Keratinocyte (primary cell): ENCODE data around the gene ATRNL1. TPM values are rescaled to one million over a fixed set of nuclear protein-coding genes. Genes with fewer than 3 reads are reported as not detected.

ENCODE experiments used
- DNase-seq: peaks from one replicate; pipeline ENCODE4 v3.0.0-alpha.2; 2011; ENCODE audit warnings: low read depth, missing footprints, low spot score
- FAIRE-seq: peaks from 2 replicates; lab custom pipeline; 2011; peaks lifted over from hg19 to GRCh38; lab: Jason Lieb, UNC
- H2AFZ ChIP-seq: 2 replicates; pipeline ENCODE4 v1.6.0; 2012; ENCODE audit warnings: low read length, control low read depth, inconsistent platforms; ENCODE audit not compliant: control insufficient read depth
- H3K27ac ChIP-seq: 2 replicates; pipeline ENCODE4 v1.5.1; 2011; ENCODE audit warnings: low read length; ENCODE audit not compliant: control insufficient read depth, insufficient read depth
- H3K27me3 ChIP-seq: 3 replicates; pipeline ENCODE4 v1.6.0; 2011; ENCODE audit warnings: low read length; ENCODE audit not compliant: control insufficient read depth, insufficient read depth; ENCODE audit errors: extremely low read depth
- H3K36me3 ChIP-seq, 2 experiments: 2 replicates in 1 of 2; 3 replicates in 1 of 2; pipeline ENCODE4 v1.5.1; 2011; ENCODE audit warnings: low read length in 2 of 2, mild to moderate bottlenecking in 1 of 2; ENCODE audit not compliant: control insufficient read depth in 2 of 2, insufficient read depth in 2 of 2; ENCODE audit errors: extremely low read depth in 1 of 2
- H3K4me1 ChIP-seq: 3 replicates; pipeline ENCODE4 v1.5.1; 2011; ENCODE audit warnings: low read length; ENCODE audit not compliant: control insufficient read depth, insufficient read depth; ENCODE audit errors: extremely low read depth
- H3K4me2 ChIP-seq: 3 replicates; pipeline ENCODE4 v1.6.0; 2011; ENCODE audit warnings: low read depth, low read length; ENCODE audit not compliant: control insufficient read depth, insufficient read depth; ENCODE audit errors: extremely low read depth
- H3K4me3 ChIP-seq, 3 experiments: fragments of 200-600 bp in 1 of 3; sonication (generic) in 1 of 3; 2 replicates in 2 of 3; 3 replicates in 1 of 3; pipeline ENCODE4 v1.5.1; 2011 to 2016; ENCODE audit warnings: low read length in 3 of 3, mild to moderate bottlenecking in 3 of 3, control low read depth in 2 of 3, inconsistent platforms in 1 of 3, low read depth in 1 of 3, mixed read lengths in 1 of 3, mixed run types in 1 of 3, moderate library complexity in 1 of 3; ENCODE audit not compliant: control insufficient read depth in 2 of 3, insufficient read depth in 2 of 3; ENCODE audit errors: extremely low read depth in 1 of 3
- H3K79me2 ChIP-seq: 2 replicates; pipeline ENCODE4 v1.6.0; 2012; ENCODE audit warnings: low read length; ENCODE audit not compliant: control insufficient read depth, insufficient read depth
- H3K9ac ChIP-seq: 3 replicates; pipeline ENCODE4 v1.6.0; 2011; ENCODE audit warnings: low read length; ENCODE audit not compliant: control insufficient read depth, insufficient read depth; ENCODE audit errors: extremely low read depth
- H3K9me1 ChIP-seq: 3 replicates; pipeline ENCODE4 v1.6.0; 2011; ENCODE audit warnings: low read length; ENCODE audit not compliant: control insufficient read depth, insufficient read depth; ENCODE audit errors: extremely low read depth
- H3K9me3 ChIP-seq: 2 replicates; pipeline ENCODE4 v1.5.1; 2012; ENCODE audit warnings: low read depth, low read length; ENCODE audit not compliant: control insufficient read depth
- H4K20me1 ChIP-seq: 3 replicates; pipeline ENCODE4 v1.6.0; 2011; ENCODE audit warnings: low read length; ENCODE audit not compliant: control insufficient read depth, insufficient read depth; ENCODE audit errors: extremely low read depth
- CTCF ChIP-seq, 3 experiments: IDR thresholded peaks in 1 of 3; conservative IDR thresholded peaks in 1 of 3; optimal IDR thresholded peaks in 1 of 3; 2 replicates in 2 of 3; 3 replicates in 1 of 3; pipeline versions ENCODE3 to v1.5.1; 2011; ENCODE audit warnings: low read length in 3 of 3, mild to moderate bottlenecking in 3 of 3, moderate library complexity in 2 of 3, control low read depth in 1 of 3, inconsistent platforms in 1 of 3; ENCODE audit not compliant: insufficient read depth in 2 of 3; ENCODE audit errors: extremely low read depth in 1 of 3
- EZH2 ChIP-seq: IDR thresholded peaks from one replicate; pipeline ENCODE4 v1.6.1; 2012; ENCODE audit warnings: inconsistent platforms, mild to moderate bottlenecking, low read length, moderate library complexity
- dilution Hi-C: fragments of 300-500 bp; cut with MboI; formaldehyde crosslinking; loops from one replicate; pipeline ENCODE4 v1.7.0; 2020; ENCODE audit warnings: low sequenced_read_pairs; ENCODE audit not compliant: extremely low pct_ligation_motif_present
- polyA plus RNA-seq, 5 experiments: library from polyadenylated mRNA; depleted of rRNA in 3 of 5; stranded (reverse) in 3 of 5; stranded (forward) in 1 of 5; unstranded in 1 of 5; fragments of >200 nt; gene quantifications; 1 replicate in 1 of 5; 2 replicates in 3 of 5; 3 replicates in 1 of 5; pipeline versions ENCODE4 v1.2.1 to v1.2.3, GENCODE V29; 2011 to 2012; ENCODE audit warnings: missing spikeins in 2 of 5, low read depth in 1 of 5, low replicate concordance in 1 of 5

The ATRNL1 gene
- polyA plus RNA-seq, 1 donor (not counting 4 experiments of a cell fraction or from before 2014, with no cell fraction given): 0.07 TPM

- Histone ChIP-seq H4K20me1 (no peaks in the 10 kb centered on the region), H3K4me2 (no peak overlapping the region), H3K4me1 (no peaks in the 10 kb centered on the region), H3K9me1 (no peaks in the 10 kb centered on the region), H2AFZ (no peak overlapping the region), H3K9me3 (no peaks in the 10 kb centered on the region), H3K9ac (no peak overlapping the region), H3K79me2 (no peaks in the 10 kb centered on the region), H3K27ac (no peak overlapping the region), H3K27me3 (no peaks in the 10 kb centered on the region), H3K4me3 (no peak overlapping the region), H3K36me3 (no peaks in the 10 kb centered on the region)
- dilution Hi-C loops: no loop called here
- no peak for DNase-seq
- TF ChIP-seq EZH2 (no peak), CTCF (optimal IDR thresholded peaks at IDR 0.05 in 1 of 3, IDR thresholded peaks at IDR 0.05 in 1 of 3, conservative IDR thresholded peaks at IDR 0.05 in 1 of 3; ENCODE audit: extremely low read depth in 1 of 3, insufficient read depth in 2 of 3, low read length in 3 of 3) (no peak)
- FAIRE-seq: no peak
These were observed 43.2 kb upstream of the ATRNL1 start for GRCh38 chr10:115049960-115050359.

GRCh38 chr10:115050375-115051010 lies 42.7 kb upstream of the ATRNL1 start:
- no peak overlapping the region for H3K9ac ChIP-seq
- dilution Hi-C loops: no loop called here
- H4K20me1 ChIP-seq: no peaks in the 10 kb centered on the region
- H3K4me1 ChIP-seq: no peaks in the 10 kb centered on the region
- H2AFZ ChIP-seq: no peak overlapping the region
- FAIRE-seq (no peak), DNase-seq (no peak)
- H3K4me2 ChIP-seq: no peak overlapping the region
- H3K27me3 ChIP-seq: no peaks in the 10 kb centered on the region
- TF ChIP-seq EZH2: no peak
- TF ChIP-seq CTCF (optimal IDR thresholded peaks at IDR 0.05 in 1 of 3, IDR thresholded peaks at IDR 0.05 in 1 of 3, conservative IDR thresholded peaks at IDR 0.05 in 1 of 3; ENCODE audit: extremely low read depth in 1 of 3, insufficient read depth in 2 of 3, low read length in 3 of 3): no peak
- H3K9me1 ChIP-seq: no peaks in the 10 kb centered on the region
- no peak overlapping the region for H3K4me3 ChIP-seq
- no peaks in the 10 kb centered on the region for H3K36me3 ChIP-seq
- H3K9me3 ChIP-seq: no peaks in the 10 kb centered on the region
- H3K79me2 ChIP-seq: no peaks in the 10 kb centered on the region
- H3K27ac ChIP-seq: no peak overlapping the region
